GM12872 (cell line): ENCODE measurements around the gene ADD1.

Experiments used
- CTCF ChIP-seq: IDR thresholded peaks from 3 replicates; pipeline ENCODE4 v1.5.1; 2011; ENCODE audit warnings: low read depth, mild to moderate bottlenecking, low read length, moderate library complexity; ENCODE audit not compliant: insufficient read depth

ADD1 gene

GRCh38 chr4:2881431-2881830 is 37.8 kb downstream of the ADD1 start:
- no peak for TF ChIP-seq CTCF

GRCh38 chr4:2882341-2882740 is 38.7 kb downstream of the ADD1 start:
- TF ChIP-seq CTCF: no peak

GRCh38 chr4:2886161-2886560 is 42.5 kb downstream of the ADD1 start:
- TF ChIP-seq CTCF: no peak

GRCh38 chr4:2886622-2887021 is 43.0 kb downstream of the ADD1 start:
- no peak for TF ChIP-seq CTCF

- TF ChIP-seq CTCF: no peak
Measured at GRCh38 chr4:2887343-2887742, 43.7 kb downstream of the ADD1 start.

GRCh38 chr4:2888886-2889285 is 45.2 kb downstream of the ADD1 start:
- no peak for TF ChIP-seq CTCF

GRCh38 chr4:2891294-2891693 is 47.6 kb downstream of the ADD1 start:
- TF ChIP-seq CTCF: no peak

- no peak for TF ChIP-seq CTCF
Measured at GRCh38 chr4:2893772-2894171, 50.1 kb downstream of the ADD1 start.
